ENCODE measurements around the gene RRAGC. TPM values are rescaled to one million over a fixed set of nuclear protein-coding genes. Genes with fewer than 3 reads are reported as not detected.
"Not testable (repeated sequence)": the region's sequence is repeated elsewhere in the genome, so short reads cannot be mapped to it uniquely, and the experiment has no call there.

The RRAGC gene
- total RNA-seq, 1 donor from 2014 or later = 3.3 TPM

- H3K4me3 ChIP-seq (ENCODE audit: low read depth, low read length) = peak overlapping the region; percentile 83
- no peak for DNase-seq (ENCODE audit: low read depth)
- no peak for TF ChIP-seq CTCF (conservative IDR thresholded peaks at IDR 0.05; ENCODE audit: low read depth, low read length)
These were observed 853 bp upstream of the RRAGC start for GRCh38 chr1:38860454-38860795.

- H3K4me3 ChIP-seq (ENCODE audit: low read depth, low read length) = peak overlapping the region; percentile 83
- DNase-seq (ENCODE audit: low read depth) = no peak
- no peak for TF ChIP-seq CTCF (conservative IDR thresholded peaks at IDR 0.05; ENCODE audit: low read depth, low read length)
These were observed 575 bp downstream of the RRAGC start for GRCh38 chr1:38858833-38859560.

GRCh38 chr1:38852780-38853179 is 6.8 kb downstream of the RRAGC start:
- DNase-seq (ENCODE audit: low read depth) = no peak
- no peak for TF ChIP-seq CTCF (conservative IDR thresholded peaks at IDR 0.05; ENCODE audit: low read depth, low read length)
- H3K4me3 ChIP-seq (ENCODE audit: low read depth, low read length) = no peak overlapping the region

- TF ChIP-seq CTCF (conservative IDR thresholded peaks at IDR 0.05; ENCODE audit: low read depth, low read length) = no peak
- DNase-seq (ENCODE audit: low read depth) = no peak
- H3K4me3 ChIP-seq (ENCODE audit: low read depth, low read length) = no peak overlapping the region
These were observed 11.5 kb downstream of the RRAGC start for GRCh38 chr1:38848071-38848470.

- TF ChIP-seq CTCF (conservative IDR thresholded peaks at IDR 0.05; ENCODE audit: low read depth, low read length) = no peak
- H3K4me3 ChIP-seq (ENCODE audit: low read depth, low read length) = no peak overlapping the region
- no peak for DNase-seq (ENCODE audit: low read depth)
These were observed 13.4 kb downstream of the RRAGC start for GRCh38 chr1:38846210-38846609.

GRCh38 chr1:38845088-38845487 is 14.5 kb downstream of the RRAGC start:
- not testable (repeated sequence) for H3K4me3 ChIP-seq (ENCODE audit: low read depth, low read length); DNase-seq (ENCODE audit: low read depth)

GRCh38 chr1:38840281-38840680 is 19.3 kb downstream of the RRAGC start:
- DNase-seq (ENCODE audit: low read depth) = no peak
- no peak for TF ChIP-seq CTCF (conservative IDR thresholded peaks at IDR 0.05; ENCODE audit: low read depth, low read length)
- no peak overlapping the region for H3K4me3 ChIP-seq (ENCODE audit: low read depth, low read length)
